SKM-1 treated with dmso at 0.1 percent for 144 hours (cell line): ENCODE measurements around the gene SLC6A16.
"Not testable (repeated sequence)": the region's sequence is repeated elsewhere in the genome, so short reads cannot be mapped to it uniquely, and the experiment has no call there.

Experiments used
- DNase-seq: peaks from one replicate; lab custom pipeline; 2025; ENCODE audit not compliant: unreplicated experiment; lab: John Stamatoyannopoulos, UW

SLC6A16 gene

GRCh38 chr19:49282184-49282583 is 42.8 kb downstream of the SLC6A16 start:
- DNase-seq: no peak

- DNase-seq: no peak
Observed at GRCh38 chr19:49272204-49272603, 52.8 kb downstream of the SLC6A16 start.

DNA sequence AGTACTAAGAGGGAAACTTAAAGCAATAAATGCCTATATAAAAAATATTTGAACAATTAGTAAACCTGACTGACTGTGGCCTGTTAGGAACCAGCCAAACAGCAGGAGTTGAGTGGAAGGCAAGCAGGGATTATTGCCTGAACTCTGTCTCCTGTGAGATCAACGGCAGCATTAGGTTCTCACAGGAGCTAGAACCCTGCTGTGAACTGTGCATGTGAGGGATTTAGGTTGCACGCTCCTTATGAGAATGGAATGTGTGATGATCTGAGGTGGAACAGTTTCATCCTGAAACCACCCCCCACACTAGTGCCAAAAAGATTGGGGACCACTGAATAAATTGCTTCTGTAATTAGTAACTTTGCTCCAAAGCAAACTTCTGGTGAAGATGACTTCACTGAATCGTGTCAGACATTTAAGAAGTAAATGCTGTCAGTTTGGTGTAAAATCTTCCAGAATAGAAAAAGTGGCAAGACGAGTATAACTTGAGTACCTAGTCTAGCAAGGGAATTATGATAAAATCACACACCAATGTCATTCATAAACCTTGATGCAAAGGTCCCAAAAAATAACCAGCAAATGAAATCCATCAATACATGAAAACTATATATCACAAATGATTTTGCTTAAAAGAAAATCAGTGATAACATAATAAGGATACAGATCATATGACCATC is 53.8 kb downstream of the SLC6A16 start:
- DNase-seq: no peak

DNA sequence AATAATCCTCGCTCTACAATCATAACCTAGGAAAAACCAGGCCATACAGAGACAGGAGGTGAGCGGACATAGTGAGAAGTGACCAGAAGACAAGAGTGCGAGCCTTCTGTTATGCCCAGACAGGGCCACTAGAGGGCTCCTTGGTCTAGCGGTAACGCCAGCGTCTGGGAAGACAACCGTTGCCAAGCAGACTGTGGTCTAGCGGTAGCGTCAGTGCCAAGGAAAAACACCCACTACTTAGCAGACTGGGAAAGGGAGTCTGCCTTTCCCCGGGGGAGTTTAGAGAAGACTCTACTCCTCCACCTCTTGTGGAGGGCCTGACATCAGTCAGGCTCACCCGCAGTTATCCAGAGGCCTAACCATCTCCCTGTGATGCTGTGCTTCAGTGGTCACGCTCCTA is 58.6 kb downstream of the SLC6A16 start:
- not testable (repeated sequence) for DNase-seq

- DNase-seq: no peak
Observed at GRCh38 chr19:49264258-49264657, 60.7 kb downstream of the SLC6A16 start.

- no peak for DNase-seq
Observed at GRCh38 chr19:49261602-49262001, 63.4 kb downstream of the SLC6A16 start.

DNA sequence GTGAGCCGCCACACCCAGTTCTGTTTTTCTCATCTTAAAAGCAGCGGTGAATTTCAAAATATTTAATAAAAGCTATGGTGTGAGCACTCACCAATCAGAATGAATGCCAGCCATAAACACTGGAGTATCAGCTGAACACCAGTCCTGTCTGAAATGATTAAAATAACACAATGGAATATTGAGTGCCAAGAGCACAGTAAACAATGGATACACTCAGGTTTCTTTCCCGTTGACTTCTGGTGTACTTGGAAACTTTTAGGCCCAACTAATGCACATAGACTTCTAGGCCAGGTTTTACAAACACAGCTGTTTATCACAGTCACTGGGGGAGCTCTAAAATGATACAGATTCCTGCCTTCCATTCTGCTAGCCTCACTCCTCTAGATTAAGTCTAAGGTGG is 68.3 kb downstream of the SLC6A16 start:
- no peak for DNase-seq

- no peak for DNase-seq
Observed at GRCh38 chr19:49255674-49256073, 69.3 kb downstream of the SLC6A16 start.

DNA sequence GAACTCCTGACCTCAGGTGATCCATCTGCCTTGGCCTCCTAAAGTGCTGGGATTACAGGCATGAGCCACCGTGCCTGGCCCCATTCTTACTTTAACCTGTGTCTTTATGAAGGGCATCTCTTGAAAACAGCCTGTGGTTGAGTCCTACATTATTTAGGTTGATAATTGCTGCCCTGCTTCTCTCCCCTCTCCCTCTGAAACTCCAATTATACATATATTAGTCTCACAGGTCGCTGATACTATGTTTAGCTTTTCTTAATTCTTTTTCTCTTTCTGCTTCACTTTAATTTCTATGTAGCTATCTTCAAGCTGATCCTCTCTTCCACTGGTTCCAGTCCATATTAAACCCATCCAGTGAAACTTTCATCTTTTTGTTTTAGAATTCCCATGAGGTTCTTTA is 75.1 kb downstream of the SLC6A16 start:
- DNase-seq: no peak

- no peak for DNase-seq
Observed at GRCh38 chr19:49247676-49248075, 77.3 kb downstream of the SLC6A16 start.

- no peak for DNase-seq
Observed at GRCh38 chr19:49244256-49244655, 80.7 kb downstream of the SLC6A16 start.

GRCh38 chr19:49243726-49244125 is 81.3 kb downstream of the SLC6A16 start:
- DNase-seq: no peak

GRCh38 chr19:49243129-49243528 is 81.9 kb downstream of the SLC6A16 start:
- no peak for DNase-seq

- no peak for DNase-seq
Observed at GRCh38 chr19:49241769-49242168, 83.2 kb downstream of the SLC6A16 start.
